HL-60 (cell line): ENCODE data around the gene PPP1R10.
A peak's percentile ranks its signal among the peaks of the same experiment; 100 is the strongest.

Experiments used
- DNase-seq, 2 experiments: peaks; one replicate each; pipeline ENCODE4 v3.0.0-alpha.2; 2010 to 2020; ENCODE audit warnings: low read depth in 1 of 2, low spot score in 1 of 2
- H3K27ac ChIP-seq: fragments of 250-450 bp; sonication (Bioruptor Pico); replicated peaks from 2 replicates; pipeline ENCODE4 v1.5.1; 2020; ENCODE audit warnings: mild to moderate bottlenecking, moderate library complexity
- H3K27me3 ChIP-seq: fragments of 250-450 bp; sonication (Bioruptor Pico); 2 replicates; pipeline ENCODE4 v1.5.1; 2021; ENCODE audit warnings: mild to moderate bottlenecking, moderate library complexity; ENCODE audit not compliant: insufficient read depth, poor library complexity, severe bottlenecking
- H3K4me3 ChIP-seq: replicated peaks from 2 replicates; pipeline ENCODE4 v1.5.1; 2011; ENCODE audit warnings: mild to moderate bottlenecking, control low read depth, low read length; ENCODE audit not compliant: insufficient read depth
- CTCF ChIP-seq: IDR thresholded peaks from one replicate; pipeline ENCODE4 v1.5.1; 2011; ENCODE audit warnings: low read length, control low read depth, inconsistent platforms; ENCODE audit not compliant: insufficient read depth
- GABPA ChIP-seq: IDR thresholded peaks from 2 replicates; pipeline ENCODE4 v1.6.1; 2012; ENCODE audit warnings: low read depth
- POLR2AphosphoS5 ChIP-seq: IDR thresholded peaks from 2 replicates; pipeline ENCODE4 v1.6.1; 2012; ENCODE audit warnings: low read depth
- REST ChIP-seq: IDR thresholded peaks from 2 replicates; pipeline ENCODE4 v1.6.1; 2012; ENCODE audit warnings: low read depth; ENCODE audit not compliant: insufficient replicate concordance
- SPI1 ChIP-seq: IDR thresholded peaks from 2 replicates; pipeline ENCODE4 v1.6.1; 2012; ENCODE audit warnings: low read depth, mild to moderate bottlenecking, borderline replicate concordance

PPP1R10 gene

GRCh38 chr6:30625511-30625910, 8.5 kb upstream of the PPP1R10 start:
- H3K27me3 ChIP-seq, result no peaks in the 10 kb centered on the region
- no peak for DNase-seq
- H3K4me3 ChIP-seq, result no peak overlapping the region
- TF ChIP-seq SPI1 (no peak), GABPA (no peak), CTCF (no peak), POLR2AphosphoS5 (no peak), REST (no peak)
- H3K27ac ChIP-seq, result no peak overlapping the region

DNA sequence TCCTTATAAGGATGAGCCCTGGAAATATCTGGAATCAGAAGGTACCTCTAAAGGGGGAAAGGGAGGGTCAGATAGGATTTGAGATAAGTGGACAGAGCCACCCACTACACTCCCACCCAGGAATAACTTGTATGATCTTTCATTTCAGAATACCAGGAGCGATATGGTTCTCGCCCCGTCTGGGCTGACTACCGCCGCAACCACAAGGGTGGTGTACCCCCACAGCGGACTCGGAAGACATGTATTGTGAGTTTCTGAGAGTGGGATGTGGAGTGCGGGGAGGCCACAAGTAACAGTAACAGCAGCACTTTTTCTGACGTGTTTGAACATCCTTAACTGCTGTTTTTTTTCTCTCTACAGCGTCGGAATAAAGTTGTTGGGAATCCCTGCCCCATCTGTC, 2.5 kb upstream of the PPP1R10 start:
- peak overlapping the region; percentile 99; the same call in 1 of the 2 replicates for H3K27ac ChIP-seq
- H3K27me3 ChIP-seq, result no peaks in the 10 kb centered on the region
- DNase-seq, result no peak
- TF ChIP-seq REST (no peak), POLR2AphosphoS5 (no peak), CTCF (no peak), SPI1 (no peak), GABPA (no peak)
- H3K4me3 ChIP-seq, result no peak overlapping the region

GRCh38 chr6:30618270-30618797, 1.3 kb upstream of the PPP1R10 start:
- Histone ChIP-seq H3K27me3 (no peaks in the 10 kb centered on the region), H3K27ac (peak overlapping the region; percentile 99), H3K4me3 (peak overlapping the region; percentile 49)
- TF ChIP-seq GABPA (no peak), CTCF (no peak), POLR2AphosphoS5 (no peak), SPI1 (no peak), REST (no peak)
- no peak for DNase-seq
